ENCODE data around the gene ATP9A. TPM values are rescaled to one million over a fixed set of nuclear protein-coding genes. Genes with fewer than 3 reads are reported as not detected.

Gene ATP9A
- polyA plus RNA-seq, 3 donors: 0.04 TPM; not detected in 2

- H3K27ac Mint-ChIP-seq: no peak overlapping the region
- Histone ChIP-seq H3K9ac (ENCODE audit: insufficient read depth, low read length, poor library complexity, severe bottlenecking) (no peak overlapping the region), H3K36me3 (replicated peaks in 1 of 2; ENCODE audit: control insufficient read depth in 1 of 2, insufficient read depth in 2 of 2, low read length in 2 of 2) (no peaks in the 10 kb centered on the region), H2AFZ (ENCODE audit: insufficient read depth, low read depth, low read length, poor library complexity, severe bottlenecking) (no peak overlapping the region), H4K20me1 (ENCODE audit: insufficient read depth, low read length) (no peaks in the 10 kb centered on the region), H3K4me1 (ENCODE audit: control insufficient read depth in 1 of 2, insufficient read depth in 2 of 2, low read length in 2 of 2) (no peaks in the 10 kb centered on the region), H3K79me2 (ENCODE audit: insufficient read depth, low read length) (no peaks in the 10 kb centered on the region), H3K27me3 (ENCODE audit: control insufficient read depth in 2 of 2, insufficient read depth in 2 of 2, low read length in 2 of 2) (no peaks in the 10 kb centered on the region), H3K27ac (ENCODE audit: low read depth in 1 of 2, low read length in 2 of 2) (no peak overlapping the region), H3K4me2 (replicated peaks; ENCODE audit: extremely low read depth, low read length, poor library complexity, severe bottlenecking) (no peak overlapping the region), H3K9me3 (replicated peaks in 1 of 2; ENCODE audit: control insufficient read depth in 1 of 2, insufficient read depth in 1 of 2, low read length in 2 of 2) (no peaks in the 10 kb centered on the region), H3K4me3 (replicated peaks in 1 of 3; ENCODE audit: low read depth in 2 of 3, low read length in 3 of 3) (no peak overlapping the region)
- DNase-seq: no peak
- intact Hi-C loops (cut with micrococcal nuclease): no loop called here
- 63% methylated on average over 2 of the region's 9 CpGs for WGBS (ENCODE audit: insufficient coverage)
- H3K36me3 Mint-ChIP-seq: no peaks in the 10 kb centered on the region
- no peak overlapping the region for H3K4me3 Mint-ChIP-seq
- H3K27me3 Mint-ChIP-seq (ENCODE audit: low read depth in 3 of 3): peaks cover 1 to 5% (median 4%) of the 10 kb centered on the region in 3 donors
- peaks cover 1% of the 10 kb centered on the region for H3K4me1 Mint-ChIP-seq
- TF ChIP-seq CTCF (IDR thresholded peaks at IDR 0.05): no peak
- H3K9me3 Mint-ChIP-seq: peaks cover 0 to 1% (median 0%) of the 10 kb centered on the region in 7 donors
These were observed 15.7 kb downstream of the ATP9A start for GRCh38 chr20:51752343-51752951.

GRCh38 chr20:51750770-51751388 is 17.3 kb downstream of the ATP9A start:
- Histone ChIP-seq H3K4me1 (ENCODE audit: control insufficient read depth in 1 of 2, insufficient read depth in 2 of 2, low read length in 2 of 2) (no peaks in the 10 kb centered on the region), H2AFZ (ENCODE audit: insufficient read depth, low read depth, low read length, poor library complexity, severe bottlenecking) (no peak overlapping the region), H3K4me3 (replicated peaks in 1 of 3; ENCODE audit: low read depth in 2 of 3, low read length in 3 of 3) (no peak overlapping the region), H3K9ac (ENCODE audit: insufficient read depth, low read length, poor library complexity, severe bottlenecking) (no peak overlapping the region), H3K27ac (ENCODE audit: low read depth in 1 of 2, low read length in 2 of 2) (no peak overlapping the region), H4K20me1 (ENCODE audit: insufficient read depth, low read length) (no peaks in the 10 kb centered on the region), H3K36me3 (replicated peaks in 1 of 2; ENCODE audit: control insufficient read depth in 1 of 2, insufficient read depth in 2 of 2, low read length in 2 of 2) (no peaks in the 10 kb centered on the region), H3K9me3 (replicated peaks in 1 of 2; ENCODE audit: control insufficient read depth in 1 of 2, insufficient read depth in 1 of 2, low read length in 2 of 2) (no peaks in the 10 kb centered on the region), H3K4me2 (replicated peaks; ENCODE audit: extremely low read depth, low read length, poor library complexity, severe bottlenecking) (no peak overlapping the region), H3K27me3 (ENCODE audit: control insufficient read depth in 2 of 2, insufficient read depth in 2 of 2, low read length in 2 of 2) (no peaks in the 10 kb centered on the region), H3K79me2 (ENCODE audit: insufficient read depth, low read length) (no peaks in the 10 kb centered on the region)
- Mint-ChIP-seq H3K9me3 (peaks cover 0 to 1% (median 0%) of the 10 kb centered on the region in 7 donors), H3K27ac (no peak overlapping the region), H3K27me3 (ENCODE audit: low read depth in 3 of 3) (peaks cover 0 to 4% (median 0%) of the 10 kb centered on the region in 3 donors), H3K4me3 (no peak overlapping the region), H3K36me3 (no peaks in the 10 kb centered on the region), H3K4me1 (peaks cover 1% of the 10 kb centered on the region)
- DNase-seq: no peak
- 58% methylated on average over 1 of the region's 10 CpGs for WGBS (ENCODE audit: insufficient coverage)
- no peak for TF ChIP-seq CTCF (IDR thresholded peaks at IDR 0.05)
- intact Hi-C loops (cut with micrococcal nuclease): no loop called here
